Immature natural killer cell (primary cell): ENCODE data around the gene NLK. TPM values are rescaled to one million over a fixed set of nuclear protein-coding genes. Genes with fewer than 3 reads are reported as not detected.
"Not testable (repeated sequence)": the region's sequence is repeated elsewhere in the genome, so short reads cannot be mapped to it uniquely, and the experiment has no call there.

Source experiments
- DNase-seq, 3 donors: peaks; one replicate each; pipeline ENCODE4 v3.0.0; 2022; ENCODE audit warnings: mixed read lengths in 1 of 3
- H3K27ac Mint-ChIP-seq, 6 donors: one replicate each; pipeline ENCODE4 v1.8.0; 2020; ENCODE audit warnings: mixed read lengths in 6 of 6, mild to moderate bottlenecking in 5 of 6, inconsistent platforms in 4 of 6, moderate library complexity in 3 of 6
- H3K27me3 Mint-ChIP-seq, 3 donors: one replicate each; pipeline ENCODE4 v1.8.0; 2020 to 2021; ENCODE audit warnings: low read depth in 3 of 3, mild to moderate bottlenecking in 3 of 3, mixed read lengths in 3 of 3, moderate library complexity in 3 of 3, inconsistent platforms in 1 of 3
- H3K36me3 Mint-ChIP-seq, 3 donors: one replicate each; pipeline ENCODE4 v1.8.0; 2020; ENCODE audit warnings: mixed read lengths in 3 of 3, inconsistent platforms in 2 of 3, mild to moderate bottlenecking in 2 of 3
- H3K4me1 Mint-ChIP-seq, 2 donors: one replicate each; pipeline ENCODE4 v1.8.0; 2020; ENCODE audit warnings: inconsistent platforms in 2 of 2, mild to moderate bottlenecking in 2 of 2, mixed read lengths in 2 of 2, moderate library complexity in 1 of 2
- H3K4me3 Mint-ChIP-seq, 5 donors: one replicate each; pipeline ENCODE4 v1.8.0; 2020; ENCODE audit warnings: mild to moderate bottlenecking in 5 of 5, mixed read lengths in 5 of 5, inconsistent platforms in 3 of 5, moderate library complexity in 3 of 5
- H3K9me3 Mint-ChIP-seq, 6 donors: one replicate each; pipeline ENCODE4 v1.8.0; 2020; ENCODE audit warnings: mild to moderate bottlenecking in 6 of 6, mixed read lengths in 6 of 6, inconsistent platforms in 4 of 6, moderate library complexity in 3 of 6
- polyA plus RNA-seq, 3 donors: library from polyadenylated mRNA; unstranded; fragments of 300-500 nt; fragmentation: Illumina TruSeq; gene quantifications; one replicate each; pipeline ENCODE4 v1.2.3, GENCODE V29; 2021

Gene NLK
- polyA plus RNA-seq, 3 donors from 2014 or later = 0.06 to 2.8 (median 2.3) TPM

- H3K4me3 Mint-ChIP-seq = no peak overlapping the region
- no peak overlapping the region for H3K27ac Mint-ChIP-seq
- peaks cover 9 to 43% (median 30%) of the 10 kb centered on the region in 3 donors for H3K36me3 Mint-ChIP-seq
- no peaks in the 10 kb centered on the region for H3K27me3 Mint-ChIP-seq
- H3K4me1 Mint-ChIP-seq = no peaks in the 10 kb centered on the region
- no peak for DNase-seq
- H3K9me3 Mint-ChIP-seq = no peaks in the 10 kb centered on the region
Observed at GRCh38 chr17:28189667-28190066, 147.2 kb downstream of the NLK start.

DNA sequence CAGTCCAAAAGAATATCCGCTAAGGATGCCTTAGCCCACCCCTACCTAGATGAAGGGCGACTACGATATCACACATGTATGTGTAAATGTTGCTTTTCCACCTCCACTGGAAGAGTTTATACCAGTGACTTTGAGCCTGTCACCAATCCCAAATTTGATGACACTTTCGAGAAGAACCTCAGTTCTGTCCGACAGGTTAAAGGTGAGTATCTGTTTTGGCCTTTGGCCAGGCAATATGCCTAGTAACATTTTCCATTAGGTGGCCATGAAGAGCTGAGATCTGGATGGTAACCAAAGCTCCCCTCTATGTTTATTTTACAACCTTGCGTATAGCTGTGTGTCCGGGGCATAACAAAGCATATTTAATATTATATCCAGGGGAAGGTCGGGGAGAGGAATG lies 148.5 kb downstream of the NLK start:
- H3K27ac Mint-ChIP-seq = no peak overlapping the region
- no peaks in the 10 kb centered on the region for H3K27me3 Mint-ChIP-seq
- no peak overlapping the region for H3K4me3 Mint-ChIP-seq
- peaks cover 9 to 37% (median 20%) of the 10 kb centered on the region in 3 donors for H3K36me3 Mint-ChIP-seq
- H3K9me3 Mint-ChIP-seq = no peaks in the 10 kb centered on the region
- no peaks in the 10 kb centered on the region for H3K4me1 Mint-ChIP-seq
- no peak for DNase-seq

DNA sequence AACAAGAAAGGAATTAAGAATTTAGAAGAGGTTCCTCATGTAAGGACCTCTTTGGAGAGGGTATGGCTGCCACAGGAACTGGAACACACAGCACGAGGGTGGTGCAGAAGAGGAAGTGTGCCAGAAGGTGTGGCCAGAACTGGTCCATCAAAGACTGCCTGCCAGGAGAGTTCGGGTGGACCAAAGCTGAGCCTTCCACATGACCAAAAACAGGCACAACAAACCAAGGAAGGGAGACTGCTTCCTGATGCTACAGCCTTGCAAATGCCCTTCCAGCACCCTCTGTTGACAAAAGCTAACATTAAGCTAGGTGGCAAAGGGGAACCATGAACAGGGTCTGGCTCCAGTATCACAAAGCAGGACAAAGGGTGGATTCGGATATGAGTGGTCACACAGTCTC lies 150.8 kb downstream of the NLK start:
- H3K27me3 Mint-ChIP-seq = peaks cover 0 to 2% (median 0%) of the 10 kb centered on the region in 3 donors

GRCh38 chr17:28194382-28194781 lies 151.9 kb downstream of the NLK start:
- no peak overlapping the region for H3K27ac Mint-ChIP-seq
- peaks cover 19 to 45% (median 25%) of the 10 kb centered on the region in 3 donors for H3K36me3 Mint-ChIP-seq
- DNase-seq = no peak
- H3K4me1 Mint-ChIP-seq = no peaks in the 10 kb centered on the region
- no peaks in the 10 kb centered on the region for H3K9me3 Mint-ChIP-seq
- H3K4me3 Mint-ChIP-seq = no peak overlapping the region
- H3K27me3 Mint-ChIP-seq = peaks cover 0 to 2% (median 0%) of the 10 kb centered on the region in 3 donors

More for the DNA sequence above, 150.8 kb downstream of the NLK start:
- no peak for DNase-seq
- Mint-ChIP-seq H3K9me3 (no peaks in the 10 kb centered on the region), H3K4me1 (no peaks in the 10 kb centered on the region), H3K4me3 (no peak overlapping the region), H3K36me3 (peaks cover 14 to 40% (median 18%) of the 10 kb centered on the region in 3 donors), H3K27ac (peak overlapping the region in 2 of 6 donors; percentile 6 to 18)

GRCh38 chr17:28196636-28197035 lies 154.2 kb downstream of the NLK start:
- Mint-ChIP-seq H3K9me3 (no peaks in the 10 kb centered on the region), H3K36me3 (peaks cover 15 to 34% (median 18%) of the 10 kb centered on the region in 3 donors), H3K4me3 (no peak overlapping the region), H3K4me1 (no peaks in the 10 kb centered on the region), H3K27ac (no peak overlapping the region), H3K27me3 (peaks cover 0 to 4% (median 0%) of the 10 kb centered on the region in 3 donors)
- no peak for DNase-seq

DNA sequence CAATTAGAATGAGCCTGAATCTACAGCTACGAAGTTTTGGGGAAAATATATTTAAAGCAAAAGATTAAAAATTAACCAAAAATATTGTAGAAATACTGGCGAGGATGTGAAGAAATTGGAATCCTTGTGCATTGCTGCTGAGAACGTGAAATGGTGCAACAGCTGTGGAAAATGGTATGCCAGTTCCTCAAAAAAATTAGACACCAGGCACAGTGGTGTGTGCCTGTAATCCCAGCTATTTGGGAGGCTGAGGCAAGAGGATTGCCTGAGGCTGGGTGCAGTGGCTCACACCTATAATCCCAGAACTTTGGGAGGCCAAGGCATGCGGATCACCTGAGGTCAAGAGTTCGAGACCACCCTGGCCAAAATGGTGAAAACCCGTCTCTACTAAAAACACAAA lies 156.6 kb downstream of the NLK start:
- peaks cover 0 to 10% (median 0%) of the 10 kb centered on the region in 3 donors for H3K27me3 Mint-ChIP-seq
- no peak overlapping the region for H3K4me3 Mint-ChIP-seq
- no peak overlapping the region for H3K27ac Mint-ChIP-seq
- no peak for DNase-seq
- no peaks in the 10 kb centered on the region for H3K4me1 Mint-ChIP-seq
- no peaks in the 10 kb centered on the region for H3K9me3 Mint-ChIP-seq
- H3K36me3 Mint-ChIP-seq = peaks cover 14 to 28% (median 15%) of the 10 kb centered on the region in 3 donors

- no peak for DNase-seq
- H3K4me1 Mint-ChIP-seq = no peaks in the 10 kb centered on the region
- H3K9me3 Mint-ChIP-seq = no peaks in the 10 kb centered on the region
- peaks cover 0 to 10% (median 0%) of the 10 kb centered on the region in 3 donors for H3K27me3 Mint-ChIP-seq
- no peak overlapping the region for H3K27ac Mint-ChIP-seq
- peaks cover 14 to 24% (median 15%) of the 10 kb centered on the region in 3 donors for H3K36me3 Mint-ChIP-seq
- no peak overlapping the region for H3K4me3 Mint-ChIP-seq
Observed at GRCh38 chr17:28199728-28200127, 157.3 kb downstream of the NLK start.

DNA sequence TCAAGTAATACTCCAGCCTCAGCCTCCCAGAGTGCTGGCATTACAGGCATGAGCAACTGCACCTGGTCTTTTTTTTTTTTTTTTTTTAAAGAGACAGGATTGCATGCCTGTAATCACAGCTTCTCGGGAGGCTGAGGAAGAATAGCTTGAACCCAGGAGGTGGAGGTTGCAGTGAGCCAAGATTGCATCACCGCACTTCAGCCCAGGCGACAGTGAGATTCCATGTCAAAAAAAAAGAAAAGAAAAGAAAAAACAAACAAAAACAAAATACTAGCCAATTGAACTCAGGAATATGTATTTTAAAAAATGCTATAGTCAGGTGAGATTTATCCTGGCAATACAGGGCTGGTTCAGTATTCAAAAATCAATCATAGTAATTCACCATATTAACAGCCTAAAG lies 158.8 kb downstream of the NLK start:
- H3K4me1 Mint-ChIP-seq = no peaks in the 10 kb centered on the region
- DNase-seq = no peak
- H3K27me3 Mint-ChIP-seq = peaks cover 0 to 14% (median 0%) of the 10 kb centered on the region in 3 donors

GRCh38 chr17:28204244-28204643 lies 161.8 kb downstream of the NLK start:
- DNase-seq = no peak
- no peaks in the 10 kb centered on the region for H3K4me1 Mint-ChIP-seq
- H3K4me3 Mint-ChIP-seq = no peak overlapping the region
- no peak overlapping the region for H3K27ac Mint-ChIP-seq
- no peaks in the 10 kb centered on the region for H3K36me3 Mint-ChIP-seq
- H3K9me3 Mint-ChIP-seq = no peaks in the 10 kb centered on the region
- H3K27me3 Mint-ChIP-seq = peaks cover 0 to 13% (median 0%) of the 10 kb centered on the region in 3 donors

More for the DNA sequence above, 158.8 kb downstream of the NLK start:
- Mint-ChIP-seq H3K9me3 (no peaks in the 10 kb centered on the region), H3K36me3 (peaks cover 13 to 20% (median 15%) of the 10 kb centered on the region in 3 donors), H3K4me3 (no peak overlapping the region), H3K27ac (no peak overlapping the region)

GRCh38 chr17:28204751-28205150 lies 162.3 kb downstream of the NLK start:
- Mint-ChIP-seq H3K27ac (no peak overlapping the region), H3K9me3 (no peaks in the 10 kb centered on the region), H3K4me3 (no peak overlapping the region), H3K4me1 (no peaks in the 10 kb centered on the region), H3K36me3 (no peaks in the 10 kb centered on the region), H3K27me3 (peaks cover 0 to 13% (median 0%) of the 10 kb centered on the region in 3 donors)
- DNase-seq = no peak

DNA sequence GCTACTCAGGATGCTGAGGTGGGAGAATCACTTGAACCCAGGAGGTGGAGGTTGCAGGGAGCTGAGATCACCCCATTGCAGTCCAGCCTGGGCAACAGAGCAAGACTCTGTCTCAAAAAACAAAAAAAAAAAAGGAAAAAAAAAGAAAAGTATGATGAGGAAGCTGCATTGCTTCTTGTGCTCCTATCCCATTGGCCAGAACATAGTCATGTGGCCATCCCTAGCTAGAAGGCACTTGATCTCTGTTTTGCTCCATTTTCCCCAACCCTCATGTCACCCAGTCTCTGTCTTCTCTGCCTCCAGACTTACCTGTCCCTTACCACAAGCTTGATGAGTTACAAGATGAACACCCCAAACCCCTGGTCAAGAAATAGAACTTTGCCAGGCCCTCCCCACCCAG lies 163.8 kb downstream of the NLK start:
- peaks cover 0 to 5% (median 0%) of the 10 kb centered on the region in 3 donors for H3K36me3 Mint-ChIP-seq
- DNase-seq = no peak
- no peaks in the 10 kb centered on the region for H3K4me1 Mint-ChIP-seq
- no peak overlapping the region for H3K4me3 Mint-ChIP-seq
- H3K27me3 Mint-ChIP-seq = peaks cover 0 to 11% (median 0%) of the 10 kb centered on the region in 3 donors
- no peaks in the 10 kb centered on the region for H3K9me3 Mint-ChIP-seq
- H3K27ac Mint-ChIP-seq = peak overlapping the region in 1 of 6 donors; percentile 18

GRCh38 chr17:28211811-28212210 lies 169.3 kb downstream of the NLK start:
- no peak for DNase-seq
- Mint-ChIP-seq H3K9me3 (peaks cover 0 to 2% (median 0%) of the 10 kb centered on the region in 6 donors), H3K4me1 (peaks cover 2 to 4% of the 10 kb centered on the region in 2 donors), H3K27me3 (peaks cover 1 to 3% (median 2%) of the 10 kb centered on the region in 3 donors), H3K27ac (no peak overlapping the region), H3K4me3 (no peak overlapping the region), H3K36me3 (peaks cover 0 to 5% (median 0%) of the 10 kb centered on the region in 3 donors)

DNA sequence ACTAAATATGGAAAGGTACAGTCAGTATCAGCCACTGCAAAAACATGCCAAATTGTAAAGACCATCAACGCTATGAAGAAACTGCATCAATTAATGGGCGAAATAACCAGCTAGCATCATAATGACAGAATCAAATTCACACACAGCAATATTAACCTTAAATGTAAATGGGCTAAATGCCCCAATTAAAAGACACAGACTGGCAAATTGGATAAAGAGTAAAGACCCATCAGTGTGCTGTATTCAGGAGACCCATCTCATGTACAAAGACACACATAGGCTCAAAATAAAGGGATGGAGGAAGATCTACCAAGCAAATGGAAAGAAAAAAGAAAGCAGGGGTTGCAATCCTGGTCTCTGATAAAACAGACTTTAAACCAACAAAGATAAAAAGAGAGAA lies 171.1 kb downstream of the NLK start:
- not testable (repeated sequence) for H3K27me3 Mint-ChIP-seq, H3K4me1 Mint-ChIP-seq, H3K36me3 Mint-ChIP-seq, DNase-seq, H3K4me3 Mint-ChIP-seq, H3K27ac Mint-ChIP-seq, H3K9me3 Mint-ChIP-seq

GRCh38 chr17:28216052-28216451 lies 173.6 kb downstream of the NLK start:
- Mint-ChIP-seq H3K27ac (no peak overlapping the region), H3K27me3 (peaks cover 1 to 5% (median 4%) of the 10 kb centered on the region in 3 donors), H3K9me3 (peaks cover 0 to 2% (median 0%) of the 10 kb centered on the region in 6 donors), H3K4me1 (peaks cover 2 to 4% of the 10 kb centered on the region in 2 donors), H3K4me3 (no peak overlapping the region), H3K36me3 (peaks cover 0 to under 1% (median 0%) of the 10 kb centered on the region in 3 donors)
- no peak for DNase-seq

GRCh38 chr17:28216528-28216927 lies 174.1 kb downstream of the NLK start:
- Mint-ChIP-seq H3K4me1 (peaks cover 2 to 4% of the 10 kb centered on the region in 2 donors), H3K9me3 (peaks cover 0 to 2% (median 0%) of the 10 kb centered on the region in 6 donors), H3K36me3 (no peaks in the 10 kb centered on the region), H3K27ac (no peak overlapping the region), H3K27me3 (peaks cover 1 to 5% (median 4%) of the 10 kb centered on the region in 3 donors), H3K4me3 (no peak overlapping the region)
- no peak for DNase-seq
